Posterior cingulate gyrus (tissue), 11 donors: ENCODE data around the gene TNFRSF9.
"Not testable (repeated sequence)": the region's sequence is repeated elsewhere in the genome, so short reads cannot be mapped to it uniquely, and the experiment has no call there.

ENCODE experiments used
- DNase-seq, 10 donors: peaks; one replicate each; pipeline versions ENCODE4 v3.0.0 to v3.0.0-alpha.2; 2020 to 2021; ENCODE audit warnings: mixed read lengths in 3 of 10
- intact Hi-C: fragments of 100-400 bp; cut with DNase I; formaldehyde crosslinking; loops from one replicate; pipeline ENCODE4 v1.15.1; 2023

Gene TNFRSF9

DNA sequence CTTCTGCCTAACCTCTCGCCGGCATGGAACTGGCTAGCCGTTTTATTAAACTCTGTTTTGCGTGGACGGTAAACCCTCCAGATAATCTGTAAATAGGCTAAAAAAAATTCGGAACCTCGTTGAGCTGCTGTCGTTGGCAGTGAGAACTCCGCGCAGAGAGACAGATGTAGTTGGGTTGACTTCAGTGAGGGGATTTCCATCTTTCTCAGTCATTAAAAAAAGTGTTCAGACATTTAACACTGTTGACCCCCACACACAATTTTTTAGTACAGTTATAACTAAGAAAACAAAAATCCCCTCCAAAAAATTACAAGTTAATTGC is 21.3 kb upstream of the TNFRSF9 start:
- intact Hi-C loops, result loop anchor here (5.0 to 10.0 kb wide), 2 partner anchors 65 to 177 kb away; partner anchors contain the start of genes ERRFI1 and PER3
- no peak for DNase-seq

DNA sequence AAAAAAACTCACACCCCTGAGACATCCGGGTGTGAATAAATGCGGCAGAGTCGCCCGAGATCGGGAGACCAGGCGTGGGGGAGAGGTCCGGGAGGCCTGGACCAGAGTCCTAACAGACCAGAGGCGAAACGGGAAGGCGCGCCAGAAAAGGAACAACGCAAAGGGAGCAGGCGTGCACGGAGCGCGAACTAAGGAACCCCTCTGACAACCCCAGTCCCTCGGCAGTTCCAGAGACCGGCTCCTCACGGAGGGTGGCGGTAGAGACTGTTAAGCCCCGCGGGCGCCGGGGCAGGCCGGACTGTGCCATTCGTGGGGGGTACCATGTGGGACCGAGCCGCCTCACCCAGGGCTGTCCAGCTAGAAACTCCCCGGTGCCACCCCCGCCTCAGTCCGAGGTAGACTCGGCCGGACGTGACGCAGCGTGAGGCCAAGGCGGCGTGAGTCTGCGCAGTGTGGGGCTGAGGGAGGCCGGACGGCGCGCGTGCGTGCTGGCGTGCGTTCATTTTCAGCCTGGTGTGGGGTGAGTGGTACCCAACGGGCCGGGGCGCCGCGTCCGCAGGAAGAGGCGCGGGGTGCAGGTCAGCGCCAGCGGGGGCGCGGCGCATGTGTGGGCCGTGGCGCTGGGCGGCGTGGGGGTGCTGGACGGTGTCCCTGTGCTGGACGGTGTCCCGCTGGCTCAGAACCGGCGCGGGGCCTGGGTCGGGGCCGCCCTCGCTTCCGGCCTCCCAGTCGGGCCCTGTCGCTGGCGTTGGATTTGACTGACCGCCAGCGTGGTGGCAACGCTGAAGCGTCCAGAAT is 20.8 kb upstream of the TNFRSF9 start, which contains the start of gene PARK7:
Gene PARK7 (plus strand): TSS at position 496 of the 798 bp plus-strand sequence. CDS start 1,075 bp downstream, outside the sequence.
- intact Hi-C loops, result loop anchor here (5.0 to 10.0 kb wide), 2 partner anchors 66 to 177 kb away; partner anchors contain the start of genes ERRFI1 and PER3
- peak; percentile 99 to 100 (median 100) for DNase-seq

DNA sequence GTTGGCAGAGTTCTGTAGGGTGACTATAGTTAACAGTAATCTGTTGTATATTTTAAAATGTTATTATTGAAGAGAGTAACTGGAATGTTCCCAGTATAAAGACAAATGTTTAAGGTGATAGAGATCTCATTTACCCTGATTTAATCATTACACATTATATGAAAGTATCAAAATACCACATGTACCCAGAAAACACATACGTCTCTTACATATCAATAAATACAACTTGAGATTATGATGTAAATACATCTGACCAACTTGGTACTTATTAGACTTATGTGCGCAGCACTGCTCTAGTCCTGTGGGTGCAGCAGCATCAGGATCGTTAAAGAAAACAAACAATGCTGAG is 20.2 kb upstream of the TNFRSF9 start:
- intact Hi-C loops, result loop anchor here (5.0 to 10.0 kb wide), 2 partner anchors 66 to 176 kb away; partner anchors contain the start of genes ERRFI1 and PER3
- DNase-seq, result no peak

DNA sequence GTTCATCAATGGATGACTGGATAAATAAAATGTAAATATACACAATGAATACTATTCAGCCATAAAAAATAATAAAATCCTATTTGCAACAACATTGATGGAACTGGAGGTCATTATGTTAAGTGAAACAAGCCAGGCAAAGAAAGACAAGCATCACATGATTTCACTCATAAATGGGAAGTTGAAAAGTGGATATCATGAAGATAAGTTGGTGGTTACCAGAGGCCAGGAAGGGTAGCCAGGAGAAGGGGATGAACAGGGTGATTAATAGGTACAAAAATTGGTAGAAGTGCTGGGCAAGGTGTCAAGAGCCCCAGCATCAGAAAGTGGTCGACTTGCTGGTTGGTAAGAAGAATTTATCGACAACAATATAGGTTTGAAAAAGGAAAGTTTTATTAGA is 19.5 kb upstream of the TNFRSF9 start:
- DNase-seq, result no peak
- intact Hi-C loops, result loop anchor here (5.0 to 10.0 kb wide), 2 partner anchors 67 to 175 kb away; partner anchors contain the start of genes ERRFI1 and PER3

DNA sequence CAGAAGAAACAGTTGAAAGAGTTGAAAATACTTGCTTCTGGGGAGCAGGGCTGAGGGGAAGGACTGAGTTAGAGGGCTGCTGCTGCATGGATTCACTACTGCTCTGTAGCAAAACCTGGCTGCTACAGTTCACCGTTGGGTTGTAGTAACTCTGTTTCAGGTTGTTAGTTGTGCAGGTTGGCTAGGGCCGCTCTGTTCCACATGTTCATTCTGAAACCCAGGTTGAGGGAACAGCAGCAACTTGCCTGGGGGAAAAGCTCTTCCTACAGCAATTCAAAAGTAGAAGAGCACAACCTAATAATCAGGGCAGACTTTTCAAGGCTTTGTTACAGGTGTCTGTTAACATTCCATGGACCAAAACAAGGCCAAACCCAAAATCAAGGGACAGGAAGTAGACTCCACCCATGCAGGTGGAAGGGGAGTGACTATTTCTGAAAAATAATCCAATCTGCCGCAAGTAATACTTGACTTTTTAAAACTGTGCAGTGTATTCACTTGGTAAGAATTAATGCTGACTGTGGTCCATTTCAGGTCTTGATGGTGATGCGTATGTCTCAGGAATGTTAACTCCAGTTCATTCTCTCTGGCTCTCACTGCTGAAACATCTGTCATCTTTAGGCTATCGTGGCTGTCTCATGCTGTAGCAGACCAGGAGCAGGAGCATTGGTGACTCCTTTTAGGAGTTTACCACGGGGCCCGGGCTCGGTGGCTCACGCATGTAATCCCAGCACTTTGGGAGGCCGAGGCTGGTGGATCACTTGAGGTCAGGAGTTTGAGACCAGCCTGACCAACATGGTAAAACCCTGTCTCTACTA is 15.8 kb upstream of the TNFRSF9 start:
- DNase-seq, result no peak
- intact Hi-C loops, result no loop called here

DNA sequence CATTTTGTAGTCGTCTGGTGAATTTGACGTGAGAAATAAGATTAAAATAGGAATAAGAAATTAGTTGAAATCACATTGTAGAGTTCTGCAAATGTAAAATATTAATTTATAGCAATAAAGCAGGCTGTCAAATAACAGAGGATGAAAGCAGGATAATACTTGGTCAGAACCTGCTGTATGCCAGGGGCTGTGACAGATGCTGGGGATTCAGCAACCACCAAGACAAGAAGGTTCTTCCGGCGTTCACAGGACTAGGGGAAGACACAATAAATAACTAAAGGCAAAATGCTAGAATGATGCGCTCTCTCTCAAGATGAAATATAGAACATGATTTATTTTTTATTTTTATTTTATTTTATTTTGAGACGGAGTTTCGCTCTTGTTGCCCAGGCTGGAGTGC is 14.0 kb upstream of the TNFRSF9 start:
- intact Hi-C loops, result no loop called here

DNA sequence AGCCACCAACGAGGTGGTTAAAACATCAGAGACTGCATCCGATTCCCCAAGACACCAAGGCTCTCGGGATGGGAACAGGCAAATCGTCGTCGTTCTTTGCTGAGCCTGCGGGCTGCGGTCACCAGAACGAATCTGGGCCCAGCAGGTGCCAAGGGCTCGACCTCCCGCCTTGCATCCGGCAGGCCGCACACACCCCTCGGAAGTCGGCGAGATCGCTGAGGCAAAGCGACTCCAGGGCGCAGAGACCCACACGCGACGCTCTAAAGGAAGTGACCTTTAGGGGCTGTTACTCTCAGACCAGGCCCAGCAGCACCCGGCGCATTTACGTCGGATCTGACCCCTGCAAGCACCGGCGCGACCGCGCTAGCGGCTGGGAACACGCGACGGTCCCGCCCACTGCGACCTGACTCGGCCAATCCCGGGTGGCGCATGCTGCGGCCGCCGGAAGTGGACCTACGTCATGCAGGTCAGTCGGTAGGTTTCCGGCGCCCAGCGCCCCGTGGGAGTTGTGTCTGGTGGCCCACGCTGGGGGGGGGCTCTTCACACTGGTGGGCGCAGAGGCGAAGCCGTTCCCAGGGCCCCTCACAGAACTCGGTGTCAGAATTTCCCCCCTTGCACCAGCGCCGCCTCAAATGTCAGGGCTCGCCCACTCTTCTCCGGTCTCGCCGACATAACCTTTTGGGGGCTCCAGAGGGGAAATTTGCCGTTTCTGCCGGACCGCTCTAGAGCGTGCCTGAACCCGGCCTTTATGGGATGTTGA is 13.4 kb upstream of the TNFRSF9 start:
- intact Hi-C loops, result no loop called here

More for the DNA sequence above, 14.0 kb upstream of the TNFRSF9 start:
- no peak for DNase-seq

DNA sequence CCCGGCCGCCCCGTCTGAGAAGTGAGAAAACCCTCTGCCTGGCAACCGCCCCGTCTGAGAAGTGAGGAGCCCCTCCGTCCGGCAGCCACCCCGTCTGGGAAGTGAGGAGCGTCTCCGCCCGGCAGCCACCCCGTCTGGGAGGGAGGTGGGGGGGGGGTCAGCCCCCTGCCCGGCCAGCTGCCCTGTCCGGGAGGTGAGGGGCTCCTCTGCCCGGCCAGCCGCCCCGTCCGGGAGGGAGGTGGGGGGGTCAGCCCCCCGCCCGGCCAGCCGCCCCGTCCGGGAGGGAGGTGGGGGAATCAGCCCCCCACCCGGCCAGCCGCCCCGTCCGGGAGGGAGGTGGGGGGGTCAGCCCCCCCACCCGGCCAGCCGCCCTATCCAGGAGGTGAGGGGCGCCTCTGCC is 12.2 kb upstream of the TNFRSF9 start:
- DNase-seq, intact Hi-C loops: not testable (repeated sequence)

More for the DNA sequence above, 13.4 kb upstream of the TNFRSF9 start:
- peak; percentile 97 to 100 (median 98) for DNase-seq

DNA sequence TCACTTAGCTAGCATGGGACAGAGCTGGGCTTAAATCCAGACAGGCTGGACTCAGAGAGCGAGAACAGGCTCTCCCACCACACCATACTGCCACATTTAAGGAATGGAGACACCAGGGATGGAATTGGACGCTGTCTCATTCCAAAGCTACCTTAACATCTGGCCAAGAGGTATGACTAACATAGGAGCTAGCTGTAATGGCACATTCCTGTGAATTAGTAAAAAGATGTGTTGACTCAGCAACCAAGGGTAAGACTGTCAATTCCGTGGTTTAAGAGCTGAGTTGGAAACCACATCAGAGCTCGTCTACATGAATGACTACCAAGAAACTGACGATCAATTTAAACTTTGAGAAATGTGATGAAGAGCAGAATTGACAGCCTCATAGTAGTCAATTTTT is 8.3 kb upstream of the TNFRSF9 start:
- intact Hi-C loops, result no loop called here
- no peak for DNase-seq

DNA sequence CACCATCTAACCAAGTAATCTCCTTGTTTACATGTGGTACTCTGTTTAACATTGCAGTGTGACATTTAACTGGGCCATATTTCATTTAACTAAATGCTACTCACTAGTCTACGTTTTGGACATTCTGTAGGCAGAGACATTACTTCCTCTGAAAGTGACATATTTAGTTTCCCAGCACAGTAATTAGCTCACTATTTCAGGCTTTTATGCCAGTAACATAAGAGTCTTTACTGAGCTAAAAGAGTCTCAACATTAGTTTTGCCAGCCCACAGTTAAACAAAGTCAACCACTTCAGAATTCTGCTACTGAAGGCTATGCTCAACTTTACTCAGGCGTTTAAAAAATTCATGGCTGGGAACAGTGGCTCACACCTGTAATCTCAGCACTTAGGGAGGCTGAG is 2.6 kb upstream of the TNFRSF9 start:
- no peak for DNase-seq
- intact Hi-C loops, result no loop called here

DNA sequence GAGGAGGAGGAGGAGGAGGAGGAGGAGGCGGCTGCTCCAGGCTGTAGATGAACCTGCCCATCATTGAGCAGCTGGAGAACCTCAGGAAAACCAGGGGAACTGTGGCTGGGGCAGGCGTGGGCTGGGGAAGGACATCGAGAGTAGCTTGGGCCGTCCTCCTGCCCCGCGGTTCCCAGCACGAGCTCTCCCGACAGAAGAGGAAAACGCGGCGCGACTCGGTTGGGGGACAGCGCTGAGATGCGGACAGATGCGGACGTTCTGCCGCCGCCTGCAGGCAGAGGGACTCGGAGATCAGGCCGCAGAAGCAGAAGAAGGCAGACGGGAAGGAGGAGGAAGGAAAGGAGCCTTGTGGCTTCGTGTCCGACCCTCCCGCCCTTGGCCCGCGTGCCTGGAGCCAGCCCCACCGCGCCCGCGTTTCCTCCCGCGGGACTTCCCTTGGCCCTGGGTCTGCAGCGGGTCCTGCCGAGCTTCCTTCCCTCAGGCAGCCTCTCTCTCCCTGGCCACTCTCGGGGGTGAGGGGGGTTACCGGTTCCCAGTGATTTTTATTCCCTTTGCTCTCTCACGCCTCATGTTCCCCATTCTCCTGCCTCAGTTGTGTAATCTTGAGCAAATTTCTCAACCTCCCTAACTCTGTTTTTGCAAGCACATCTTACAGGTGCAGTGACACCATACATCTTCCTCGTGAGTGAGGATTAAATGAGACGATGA is 1.7 kb upstream of the TNFRSF9 start:
- peak; percentile 43 to 96 (median 71) for DNase-seq
- intact Hi-C loops, result no loop called here

DNA sequence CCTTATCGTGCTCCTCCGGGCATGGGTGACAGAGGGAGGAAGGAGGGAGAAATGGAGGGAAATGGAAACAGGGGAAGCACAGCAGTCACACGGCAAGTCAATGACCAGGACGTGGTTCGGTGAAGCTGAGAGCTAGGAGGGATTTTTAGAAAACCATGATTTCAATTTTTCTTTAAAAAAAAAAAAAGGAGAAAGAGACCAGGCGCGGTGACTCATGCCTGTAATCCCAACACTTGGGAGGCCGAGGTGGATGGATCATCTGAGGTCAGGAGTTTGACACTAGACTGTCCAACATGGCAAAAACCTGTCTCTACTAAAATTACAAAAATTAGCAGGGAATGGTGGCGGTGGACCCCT is 776 bp upstream of the TNFRSF9 start:
- no peak for DNase-seq
- intact Hi-C loops, result no loop called here

DNA sequence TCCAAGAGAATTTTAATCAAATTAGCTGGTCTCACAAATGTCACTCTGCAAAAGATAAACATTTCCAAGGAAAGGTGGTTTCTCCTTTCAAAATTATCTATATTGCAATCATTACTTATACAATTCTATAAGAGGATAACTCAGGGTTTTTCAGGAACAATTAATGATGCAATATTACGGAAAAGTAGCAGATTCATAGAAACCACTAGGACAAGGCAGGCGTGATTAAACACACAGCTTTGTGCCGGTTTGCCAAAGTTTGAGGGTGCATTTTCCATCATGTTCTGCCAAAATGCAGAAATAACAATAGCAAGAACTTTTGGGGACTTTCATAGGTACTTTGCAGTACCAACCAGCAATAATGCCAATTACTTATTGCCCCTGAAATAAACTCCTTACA is 605 bp downstream of the TNFRSF9 start:
- intact Hi-C loops, result no loop called here
- no peak for DNase-seq

DNA sequence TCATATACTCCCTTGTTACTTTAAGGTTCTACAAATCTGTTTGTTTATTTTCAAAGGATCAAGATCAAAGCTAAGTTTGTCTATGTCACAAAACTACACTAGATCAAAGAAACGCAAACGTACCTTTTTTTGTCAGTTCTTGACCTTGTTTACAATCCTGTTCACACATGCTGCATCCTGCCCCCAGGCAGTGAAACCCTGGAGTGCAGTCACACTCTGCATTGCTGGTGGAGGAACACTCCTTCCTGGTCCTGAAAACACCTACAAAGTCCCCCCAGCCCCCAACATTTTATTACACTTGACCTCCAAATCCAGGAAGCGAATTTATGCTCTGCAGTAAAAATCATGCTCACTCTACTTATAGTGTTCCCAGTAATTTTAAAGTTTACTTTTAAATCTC is 2.6 kb downstream of the TNFRSF9 start:
- intact Hi-C loops, result no loop called here
- no peak for DNase-seq

DNA sequence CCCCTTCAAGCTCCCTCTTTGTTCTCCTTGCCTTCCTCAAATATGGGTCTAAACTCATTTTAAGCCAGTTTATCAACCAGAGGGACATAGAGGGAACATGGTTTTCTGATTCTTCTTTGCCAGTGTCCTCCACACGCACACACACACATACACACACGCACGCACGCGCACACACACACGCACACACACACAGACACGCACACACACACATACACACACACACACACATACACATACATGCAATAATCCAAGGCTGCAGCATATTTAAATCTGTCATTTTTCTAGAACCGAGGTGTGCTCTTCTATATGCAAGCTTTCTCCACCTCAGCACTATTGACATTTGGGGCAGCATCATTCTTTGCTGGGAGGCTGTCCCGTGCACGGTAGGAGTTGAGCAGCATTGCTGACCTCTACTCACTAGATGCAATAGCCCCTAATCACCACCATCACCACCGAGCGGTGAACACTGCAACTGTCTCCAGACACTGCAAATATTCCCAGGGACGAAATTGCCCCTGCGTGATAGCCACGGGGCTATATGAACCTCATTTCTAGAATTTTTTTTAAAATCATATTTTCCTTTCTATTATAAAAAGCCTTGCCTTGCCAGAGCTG is 8.0 kb downstream of the TNFRSF9 start:
- intact Hi-C loops, result no loop called here
- DNase-seq, result no peak

DNA sequence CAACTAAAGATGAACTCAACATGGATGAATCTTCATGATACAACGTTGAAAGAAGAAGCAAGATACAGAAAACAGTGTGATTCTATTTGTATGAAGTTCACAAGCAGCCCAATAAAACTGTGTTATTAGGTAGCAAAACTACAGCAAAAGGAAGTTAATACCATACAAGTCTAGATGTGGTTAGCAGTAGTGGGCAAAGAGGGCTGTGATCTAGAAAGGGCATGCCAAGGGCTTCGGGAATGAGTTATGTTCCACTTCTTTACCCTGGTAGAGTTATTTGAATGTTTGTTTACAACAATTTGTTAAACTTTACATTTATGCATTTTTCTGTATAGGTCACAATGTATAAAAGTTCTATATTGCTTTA is 9.2 kb downstream of the TNFRSF9 start:
- intact Hi-C loops, result no loop called here
- DNase-seq, result no peak

DNA sequence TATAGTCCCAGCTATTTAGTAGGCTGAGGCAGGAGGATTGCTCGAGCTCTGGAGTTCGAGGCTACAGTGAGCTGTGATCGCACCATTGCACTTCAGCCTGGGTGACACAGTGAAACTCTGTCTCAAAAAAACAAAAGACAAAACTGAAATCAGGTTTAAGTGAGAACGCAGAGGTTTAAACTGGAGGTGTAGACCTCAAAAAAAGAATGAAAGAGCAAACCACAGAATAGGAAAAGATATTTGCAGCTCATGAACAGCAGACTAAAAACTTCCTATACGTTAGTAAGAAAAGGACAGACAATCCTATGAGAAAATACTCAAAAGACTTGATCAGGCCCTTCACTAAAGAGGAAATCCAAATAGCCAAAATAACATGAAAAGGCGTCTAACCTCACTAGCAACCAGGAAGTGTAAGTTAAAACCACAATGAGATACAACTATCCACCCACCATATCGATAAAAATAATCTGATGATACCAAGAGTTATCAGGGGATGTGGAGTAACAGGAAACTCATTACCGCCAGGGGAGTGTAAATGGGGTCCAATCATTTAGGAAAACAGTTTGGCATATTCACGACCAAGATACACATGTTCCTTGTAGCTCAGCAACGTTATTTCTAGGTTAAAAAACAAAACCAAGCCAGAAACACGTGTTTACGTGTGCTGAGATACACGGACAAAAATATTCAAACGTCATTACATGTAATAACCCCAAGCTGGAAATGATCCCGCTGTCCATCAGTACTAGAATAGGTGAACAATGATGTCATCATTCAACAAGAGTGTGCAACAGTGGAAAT is 9.8 kb downstream of the TNFRSF9 start:
- no peak for DNase-seq
- intact Hi-C loops, result no loop called here

DNA sequence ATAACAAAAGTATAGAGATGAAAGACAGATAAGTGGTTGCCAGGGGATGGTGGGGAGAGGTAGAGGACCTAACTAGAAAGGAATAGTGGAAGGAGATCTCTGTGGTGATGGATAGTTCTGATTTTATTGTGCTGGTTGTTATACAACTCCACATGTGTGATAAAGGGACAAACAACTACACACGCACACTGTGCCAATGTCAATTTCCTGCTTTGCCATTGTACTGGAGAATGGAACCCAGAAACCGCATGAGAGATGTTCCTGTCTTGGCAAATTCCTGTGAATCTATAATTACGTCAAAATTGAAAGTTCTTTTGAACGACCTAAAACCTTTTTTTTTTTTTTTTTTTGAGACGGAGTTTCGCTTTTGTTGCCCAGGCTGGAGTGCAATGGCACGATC is 11.0 kb downstream of the TNFRSF9 start:
- intact Hi-C loops, result no loop called here
- no peak for DNase-seq

DNA sequence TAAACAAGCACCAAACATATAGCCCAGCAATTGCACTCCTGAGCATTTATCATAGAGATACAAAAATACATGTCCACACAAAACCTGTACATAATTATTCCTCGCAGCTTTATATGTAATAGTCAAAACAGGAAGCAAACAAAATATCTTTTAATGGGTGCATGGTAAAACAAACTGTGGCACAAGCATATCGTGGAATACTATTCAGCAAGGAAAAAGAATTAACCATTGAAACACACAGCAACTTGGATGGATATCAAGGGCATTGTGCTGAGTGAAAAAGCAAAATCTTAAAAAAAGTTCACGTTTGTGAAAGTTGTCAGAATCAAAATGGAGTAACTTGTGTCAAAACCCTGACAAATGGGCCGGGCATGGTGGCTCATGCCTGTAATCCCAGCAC is 12.4 kb downstream of the TNFRSF9 start:
- intact Hi-C loops, result no loop called here
- no peak for DNase-seq
